HepG2 (cell line): ENCODE data around the gene AFDN. TPM values are rescaled to one million over a fixed set of nuclear protein-coding genes. Genes with fewer than 3 reads are reported as not detected.

Experiments used
- ARNT ChIP-seq: fragments of 450-650 bp; IDR thresholded peaks from 2 replicates; pipeline ENCODE4 v1.6.1; 2017
- CBX2 ChIP-seq, 2 experiments: fragments of 200-600 bp in 1 of 2; sonication (generic); formaldehyde crosslinking in 1 of 2; IDR thresholded peaks; 2 replicates each; pipeline versions ENCODE4 v1.7.0 to v1.8.1; 2018 to 2022; ENCODE audit warnings: low read depth in 2 of 2, low read length in 1 of 2, mild to moderate bottlenecking in 1 of 2, missing genetic modification reagents in 1 of 2
- DRAP1 ChIP-seq: IDR thresholded peaks from 2 replicates; pipeline ENCODE4 v1.6.1; 2016; ENCODE audit warnings: missing genetic modification reagents, missing compliant biosample characterization
- FOXK1 ChIP-seq: sonication (generic); formaldehyde crosslinking; IDR thresholded peaks from 2 replicates; pipeline ENCODE4 v1.4.0; 2020; ENCODE audit warnings: low read depth, missing genetic modification reagents, borderline replicate concordance
- IRX3 ChIP-seq: sonication (generic); formaldehyde crosslinking; IDR thresholded peaks from 2 replicates; pipeline ENCODE4 v1.8.1; 2023; ENCODE audit warnings: mild to moderate bottlenecking, low read depth, missing genetic modification reagents, borderline replicate concordance
- MXI1 ChIP-seq: IDR thresholded peaks from 3 replicates; pipeline ENCODE4 v1.6.1; 2012; ENCODE audit warnings: low read depth, low read length, inconsistent platforms, borderline replicate concordance
- NFYC ChIP-seq: IDR thresholded peaks from 2 replicates; pipeline ENCODE4 v1.6.1; 2016; ENCODE audit warnings: missing genetic modification reagents, missing compliant biosample characterization
- TRAFD1 ChIP-seq: sonication (generic); formaldehyde crosslinking; IDR thresholded peaks from 2 replicates; pipeline ENCODE4 v1.5.1; 2020; ENCODE audit warnings: missing genetic modification reagents, mild to moderate bottlenecking, borderline replicate concordance
- ZC3H4 ChIP-seq: sonication (generic); formaldehyde crosslinking; IDR thresholded peaks from 2 replicates; pipeline ENCODE4 v1.4.0; 2020; ENCODE audit warnings: missing genetic modification reagents, borderline replicate concordance
- ZFP37 ChIP-seq: sonication (generic); formaldehyde crosslinking; IDR thresholded peaks from 2 replicates; pipeline ENCODE4 v1.4.0; 2020; ENCODE audit warnings: missing genetic modification reagents, borderline replicate concordance
- ZKSCAN8 ChIP-seq: IDR thresholded peaks from 2 replicates; pipeline ENCODE4 v1.6.1; 2016; ENCODE audit warnings: borderline replicate concordance, missing genetic modification reagents, missing compliant biosample characterization
- ZNF101 ChIP-seq: sonication (generic); formaldehyde crosslinking; IDR thresholded peaks from 2 replicates; pipeline ENCODE4 v1.4.0; 2020; ENCODE audit warnings: mild to moderate bottlenecking, low read depth, missing genetic modification reagents, borderline replicate concordance
- ZNF138 ChIP-seq: sonication (generic); formaldehyde crosslinking; IDR thresholded peaks from 2 replicates; pipeline ENCODE4 v1.5.0; 2020; ENCODE audit warnings: mild to moderate bottlenecking, low read depth, missing genetic modification reagents
- ZNF431 ChIP-seq: sonication (generic); formaldehyde crosslinking; IDR thresholded peaks from 2 replicates; pipeline ENCODE4 v1.9.0; 2022; ENCODE audit warnings: missing genetic modification reagents, low read depth, mild to moderate bottlenecking, borderline replicate concordance
- ZNF510 ChIP-seq: sonication (generic); formaldehyde crosslinking; IDR thresholded peaks from 2 replicates; pipeline ENCODE4 v1.4.0; 2020; ENCODE audit warnings: low read depth, mild to moderate bottlenecking, missing genetic modification reagents
- ZNF567 ChIP-seq: sonication (generic); formaldehyde crosslinking; IDR thresholded peaks from 2 replicates; pipeline ENCODE4 v1.8.1; 2023; ENCODE audit warnings: mild to moderate bottlenecking, missing genetic modification reagents, borderline replicate concordance
- ZNF589 ChIP-seq: sonication (generic); formaldehyde crosslinking; conservative IDR thresholded peaks from 2 replicates; pipeline ENCODE4 v1.8.0; 2022; ENCODE audit warnings: mild to moderate bottlenecking, moderate library complexity, missing genetic modification reagents
- ZNF597 ChIP-seq: sonication (generic); formaldehyde crosslinking; IDR thresholded peaks from 2 replicates; pipeline ENCODE4 v1.5.0; 2020; ENCODE audit warnings: missing genetic modification reagents
- ZNF605 ChIP-seq: sonication (generic); formaldehyde crosslinking; IDR thresholded peaks from 2 replicates; pipeline ENCODE4 v1.8.0; 2022; ENCODE audit warnings: mild to moderate bottlenecking, missing genetic modification reagents
- ZXDC ChIP-seq: sonication (generic); formaldehyde crosslinking; IDR thresholded peaks from 2 replicates; pipeline ENCODE4 v1.5.0; 2020; ENCODE audit warnings: mild to moderate bottlenecking, missing genetic modification reagents
- polyA plus RNA-seq, 8 experiments: library from polyadenylated mRNA; depleted of rRNA in 3 of 8; stranded (reverse) in 7 of 8; unstranded in 1 of 8; fragments of >200 nt; fragmentation: Illumina TruSeq in 4 of 8; extraction: Trizol in 4 of 8; gene quantifications; 2 replicates each; pipeline versions ENCODE4 v1.2.1 to v1.2.3, GENCODE V29; 2011 to 2016; ENCODE audit warnings: low read depth in 4 of 8, missing spikeins in 1 of 8, mixed read lengths in 1 of 8; ENCODE audit not compliant: insufficient read depth in 1 of 8
- total RNA-seq, 5 experiments: library from RNA; depleted of rRNA; stranded (reverse); fragments of >200 nt; fragmentation: Illumina TruSeq; extraction: Trizol; gene quantifications; 2 replicates each; pipeline ENCODE4 v1.2.3, GENCODE V29; 2016; ENCODE audit warnings: low read depth in 1 of 5

AFDN gene
- total and polyA plus RNA-seq, 2 of the 13 experiments (the other 11 are each of a cell fraction or from before 2014, with no cell fraction given) = 136 to 151 TPM

GRCh38 chr6:167855825-167856425, 29.2 kb downstream of the AFDN start (continued):
- no peak for TF ChIP-seq CBX2 (IDR thresholded peaks at IDR 0.05; ENCODE audit: low read depth, low read length)
- TF ChIP-seq CBX2 (CRISPR knock-in tag; IDR thresholded peaks at IDR 0.05; ENCODE audit: low read depth) = no peak
- TF ChIP-seq MXI1 = peak; percentile 80; the same call in 2 of the 3 replicates
- no peak for TF ChIP-seq IRX3
- TF ChIP-seq ZNF597 = no peak
- TF ChIP-seq ZNF101 (CRISPR knock-in tag) = no peak
- no peak for TF ChIP-seq ZNF510 (CRISPR knock-in tag)
- TF ChIP-seq NFYC (CRISPR knock-in tag) = no peak
- TF ChIP-seq ZNF431 (CRISPR knock-in tag) = no peak
- no peak for TF ChIP-seq ZC3H4 (CRISPR knock-in tag)
- peak; percentile 57; the same call in 1 of the 2 replicates for TF ChIP-seq FOXK1 (CRISPR knock-in tag)
- no peak for TF ChIP-seq ZNF567 (CRISPR knock-in tag)
- no peak for TF ChIP-seq ARNT
- no peak for TF ChIP-seq ZNF138
- TF ChIP-seq DRAP1 = no peak
- TF ChIP-seq ZNF589 (CRISPR knock-in tag) = 0 out of 2 replicates have a peak, but pooled peaks have one; percentile 40
- TF ChIP-seq ZXDC = no peak
- TF ChIP-seq ZFP37 = no peak
- TF ChIP-seq ZKSCAN8 (CRISPR knock-in tag) = peak; percentile 38; the same call in 1 of the 2 replicates
- no peak for TF ChIP-seq TRAFD1 (CRISPR knock-in tag)
- TF ChIP-seq ZNF605 (CRISPR knock-in tag) = no peak
